ENCODE results near the gene TGFBR3. TPM values are rescaled to one million over a fixed set of nuclear protein-coding genes. Genes with fewer than 3 reads are reported as not detected.

The TGFBR3 gene
- total RNA-seq, 2 experiments from 2014 or later, result 31.5 to 36.6 TPM

DNA sequence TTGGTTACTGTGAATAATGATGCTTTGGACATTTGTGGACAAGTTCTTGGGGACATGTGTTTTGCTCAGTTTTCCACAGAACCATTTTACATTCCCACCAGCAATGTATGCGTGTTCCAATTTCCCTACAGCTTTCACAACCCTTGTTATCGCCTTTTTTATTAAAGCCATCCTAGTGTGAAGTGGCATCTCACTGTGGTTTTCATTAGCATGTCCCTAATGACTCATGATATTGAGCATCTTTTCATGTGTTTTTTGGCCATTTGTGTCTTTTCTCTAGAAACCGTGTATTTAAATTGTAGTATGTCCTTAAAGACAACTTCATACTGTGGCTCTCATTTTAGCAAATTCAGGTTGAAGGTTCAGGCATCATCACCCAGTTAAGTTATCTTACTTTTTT lies 132.1 kb downstream of the TGFBR3 start:
- Mint-ChIP-seq H3K9me3 (no peaks in the 10 kb centered on the region), H3K4me3 (no peak overlapping the region), H3K27me3 (no peaks in the 10 kb centered on the region), H3K4me1 (ENCODE audit: low read depth) (peaks cover 15% of the 10 kb centered on the region), H3K36me3 (ENCODE audit: low read depth) (no peaks in the 10 kb centered on the region), H3K27ac (no peak overlapping the region)
- no peak overlapping the region for H3K4me3 ChIP-seq (ENCODE audit: low read length)
- DNase-seq (peak in 1 of 14 experiments; percentile 37), ATAC-seq (ENCODE audit: poor library complexity) (no peak)
- H3K27ac ChIP-seq (ENCODE audit: low read depth in 1 of 2, low read length in 2 of 2), result no peak overlapping the region
- H3K36me3 ChIP-seq (ENCODE audit: insufficient read depth, low read length), result peaks cover 2% of the 10 kb centered on the region
- H3K4me1 ChIP-seq (ENCODE audit: insufficient read depth, low read length), result peaks cover 6% of the 10 kb centered on the region
- ChIA-PET POLR2A (no interaction called here), CTCF (no interaction called here)
- no peaks in the 10 kb centered on the region for H3K27me3 ChIP-seq (ENCODE audit: control insufficient read depth in 1 of 2, insufficient read depth in 2 of 2, low read length in 2 of 2)
- intact Hi-C loops (cut with DNase I, micrococcal nuclease), result no loop called here
- H3K9me3 ChIP-seq (ENCODE audit: control insufficient read depth in 1 of 2, insufficient read depth in 1 of 2, low read length in 2 of 2), result no peaks in the 10 kb centered on the region
- TF ChIP-seq, protein P1, sequence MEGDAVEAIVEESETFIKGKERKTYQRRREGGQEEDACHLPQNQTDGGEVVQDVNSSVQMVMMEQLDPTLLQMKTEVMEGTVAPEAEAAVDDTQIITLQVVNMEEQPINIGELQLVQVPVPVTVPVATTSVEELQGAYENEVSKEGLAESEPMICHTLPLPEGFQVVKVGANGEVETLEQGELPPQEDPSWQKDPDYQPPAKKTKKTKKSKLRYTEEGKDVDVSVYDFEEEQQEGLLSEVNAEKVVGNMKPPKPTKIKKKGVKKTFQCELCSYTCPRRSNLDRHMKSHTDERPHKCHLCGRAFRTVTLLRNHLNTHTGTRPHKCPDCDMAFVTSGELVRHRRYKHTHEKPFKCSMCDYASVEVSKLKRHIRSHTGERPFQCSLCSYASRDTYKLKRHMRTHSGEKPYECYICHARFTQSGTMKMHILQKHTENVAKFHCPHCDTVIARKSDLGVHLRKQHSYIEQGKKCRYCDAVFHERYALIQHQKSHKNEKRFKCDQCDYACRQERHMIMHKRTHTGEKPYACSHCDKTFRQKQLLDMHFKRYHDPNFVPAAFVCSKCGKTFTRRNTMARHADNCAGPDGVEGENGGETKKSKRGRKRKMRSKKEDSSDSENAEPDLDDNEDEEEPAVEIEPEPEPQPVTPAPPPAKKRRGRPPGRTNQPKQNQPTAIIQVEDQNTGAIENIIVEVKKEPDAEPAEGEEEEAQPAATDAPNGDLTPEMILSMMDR (IDR thresholded peaks at IDR 0.05), result no peak

- no peak overlapping the region for H3K4me3 ChIP-seq (ENCODE audit: low read length)
- H3K9me3 ChIP-seq (ENCODE audit: control insufficient read depth in 1 of 2, insufficient read depth in 1 of 2, low read length in 2 of 2), result peaks cover 0 to 3% of the 10 kb centered on the region in 2 experiments
- DNase-seq (no peak), ATAC-seq (ENCODE audit: poor library complexity) (no peak)
- ChIA-PET CTCF (no interaction called here), POLR2A (no interaction called here)
- peaks cover 6% of the 10 kb centered on the region for H3K4me1 ChIP-seq (ENCODE audit: insufficient read depth, low read length)
- H3K27ac Mint-ChIP-seq, result no peak overlapping the region
- no peaks in the 10 kb centered on the region for H3K27me3 ChIP-seq (ENCODE audit: control insufficient read depth in 1 of 2, insufficient read depth in 2 of 2, low read length in 2 of 2)
- H3K4me3 Mint-ChIP-seq, result no peak overlapping the region
- H3K9me3 Mint-ChIP-seq, result no peaks in the 10 kb centered on the region
- H3K36me3 ChIP-seq (ENCODE audit: insufficient read depth, low read length), result peaks cover 3% of the 10 kb centered on the region
- TF ChIP-seq, protein P1 (IDR thresholded peaks at IDR 0.05), result no peak
- H3K36me3 Mint-ChIP-seq (ENCODE audit: low read depth), result peaks cover under 1% of the 10 kb centered on the region
- H3K4me1 Mint-ChIP-seq (ENCODE audit: low read depth), result peaks cover 15% of the 10 kb centered on the region
- intact Hi-C loops (cut with DNase I, micrococcal nuclease), result no loop called here
- H3K27me3 Mint-ChIP-seq, result no peaks in the 10 kb centered on the region
- H3K27ac ChIP-seq (ENCODE audit: low read depth in 1 of 2, low read length in 2 of 2), result no peak overlapping the region
These were observed 133.6 kb downstream of the TGFBR3 start for GRCh38 chr1:91752324-91752723.

- H3K27me3 Mint-ChIP-seq, result no peaks in the 10 kb centered on the region
- ChIA-PET CTCF (no interaction called here), POLR2A (no interaction called here)
- peaks cover 8% of the 10 kb centered on the region for H3K36me3 Mint-ChIP-seq (ENCODE audit: low read depth)
- H3K9me3 ChIP-seq (ENCODE audit: control insufficient read depth in 1 of 2, insufficient read depth in 1 of 2, low read length in 2 of 2), result peaks cover 0 to 3% of the 10 kb centered on the region in 2 experiments
- H3K4me1 ChIP-seq (ENCODE audit: insufficient read depth, low read length), result peaks cover 6% of the 10 kb centered on the region
- H3K9me3 Mint-ChIP-seq, result peaks cover 4% of the 10 kb centered on the region
- intact Hi-C loops (cut with DNase I, micrococcal nuclease), result no loop called here
- TF ChIP-seq, protein P1 (IDR thresholded peaks at IDR 0.05), result no peak
- H3K4me3 Mint-ChIP-seq, result no peak overlapping the region
- H3K27ac Mint-ChIP-seq, result no peak overlapping the region
- DNase-seq (no peak), ATAC-seq (ENCODE audit: poor library complexity) (no peak)
- peaks cover 11% of the 10 kb centered on the region for H3K36me3 ChIP-seq (ENCODE audit: insufficient read depth, low read length)
- no peaks in the 10 kb centered on the region for H3K27me3 ChIP-seq (ENCODE audit: control insufficient read depth in 1 of 2, insufficient read depth in 2 of 2, low read length in 2 of 2)
- H3K27ac ChIP-seq (ENCODE audit: low read depth in 1 of 2, low read length in 2 of 2), result no peak overlapping the region
- peaks cover 15% of the 10 kb centered on the region for H3K4me1 Mint-ChIP-seq (ENCODE audit: low read depth)
- no peak overlapping the region for H3K4me3 ChIP-seq (ENCODE audit: low read length)
These were observed 134.7 kb downstream of the TGFBR3 start for GRCh38 chr1:91751275-91751674.
